Measurements from ENCODE around the gene PLET1.

- peak; percentile 54 for TF ChIP-seq CTCF (IDR thresholded peaks at IDR 0.05; ENCODE audit: low read depth, low read length)
- no peak for TF ChIP-seq POLR2A (IDR thresholded peaks at IDR 0.05; ENCODE audit: extremely low read depth, insufficient read length)
- TF ChIP-seq, protein P1, sequence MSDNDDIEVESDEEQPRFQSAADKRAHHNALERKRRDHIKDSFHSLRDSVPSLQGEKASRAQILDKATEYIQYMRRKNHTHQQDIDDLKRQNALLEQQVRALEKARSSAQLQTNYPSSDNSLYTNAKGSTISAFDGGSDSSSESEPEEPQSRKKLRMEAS (IDR thresholded peaks at IDR 0.05; ENCODE audit: low read depth, low read length): no peak
- peak; percentile 54 for TF ChIP-seq MYC (IDR thresholded peaks at IDR 0.05; ENCODE audit: low read depth, low read length)
Measured at GRCh38 chr11:112289588-112290492, 29.2 kb upstream of the PLET1 start.
